PC-3 (cell line): ENCODE measurements around the gene HAVCR1.

Source experiments
- CTCF ChIP-seq: fragments of 300-600 bp; sonication (generic); conservative IDR thresholded peaks from 2 replicates; pipeline ENCODE4 v1.5.1; 2017; ENCODE audit warnings: antibody characterized with exemption, low read depth, mild to moderate bottlenecking, low read length
- EZH2 ChIP-seq: fragments of 300-600 bp; sonication (generic); IDR thresholded peaks from one replicate; pipeline ENCODE4 v1.6.1; 2017; ENCODE audit warnings: antibody characterized with exemption, mild to moderate bottlenecking, low read length; ENCODE audit not compliant: unreplicated experiment

DNA sequence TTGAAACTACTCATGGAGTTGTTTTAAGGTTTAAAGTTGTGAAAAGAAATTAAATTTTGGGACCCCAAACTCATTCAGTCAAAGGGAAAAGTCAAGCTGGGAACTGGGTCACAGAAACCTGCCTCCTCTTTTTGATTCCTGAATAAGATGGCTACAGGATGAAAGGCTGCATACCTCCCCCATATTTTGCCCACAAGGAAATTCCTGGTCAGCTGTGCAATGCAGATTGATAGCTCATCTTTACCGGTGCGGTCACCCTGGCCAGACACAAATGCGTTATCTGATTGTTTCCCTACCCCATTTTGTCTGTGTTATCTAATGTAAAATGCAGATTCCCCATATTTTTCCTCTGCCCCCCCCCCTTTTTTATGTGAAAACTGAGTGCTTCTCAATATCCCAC is 48.6 kb upstream of the HAVCR1 start:
- TF ChIP-seq CTCF (no peak), EZH2 (no peak)
